ENCODE results near the gene SERPINB6. TPM values are rescaled to one million over a fixed set of nuclear protein-coding genes. Genes with fewer than 3 reads are reported as not detected.

SERPINB6 gene
- total and polyA plus RNA-seq, 2 of the 4 experiments (the other 2 are of a cell fraction), result 37.1 to 91.1 TPM

DNA sequence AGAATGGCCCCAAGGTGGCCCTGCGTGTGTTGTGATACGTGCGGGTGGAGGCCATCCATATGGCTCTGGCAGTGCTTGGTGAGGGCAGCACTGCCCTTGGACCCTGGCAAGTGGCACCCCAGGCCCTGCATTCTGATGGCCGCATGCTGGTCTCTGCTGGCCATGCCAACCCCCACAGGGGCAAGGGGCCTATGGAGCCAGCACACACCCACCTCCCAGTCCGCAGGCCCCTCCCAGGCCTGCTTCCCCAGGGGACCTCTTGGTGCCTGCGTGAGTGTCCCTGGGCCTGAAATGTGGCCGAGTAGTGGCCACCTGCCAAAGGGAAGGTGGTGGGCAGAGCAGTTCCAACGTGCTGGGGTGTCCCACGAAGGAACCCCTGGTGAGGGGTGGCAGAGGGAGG, 45.9 kb upstream of the SERPINB6 start:
- Histone ChIP-seq H2BK15ac (ENCODE audit: low read depth, low read length) (no peak overlapping the region), H3K36me3 (ENCODE audit: control insufficient read depth, insufficient read depth, low read length) (peaks cover 28% of the 10 kb centered on the region), H3K4ac (ENCODE audit: low read depth, low read length) (no peak overlapping the region), H2BK20ac (ENCODE audit: low read depth, low read length) (no peak overlapping the region), H4K8ac (ENCODE audit: low read depth in 2 of 2, low read length in 2 of 2) (no peak overlapping the region), H2AK5ac (ENCODE audit: low read depth, low read length) (no peak overlapping the region), H3K4me3 (ENCODE audit: insufficient read depth, low read depth, low read length) (no peak overlapping the region), H3K4me2 (ENCODE audit: low read depth, low read length) (no peak overlapping the region), H3K18ac (ENCODE audit: low read depth, low read length) (no peak overlapping the region), H2BK5ac (ENCODE audit: low read depth, low read length, poor library complexity, severe bottlenecking) (no peak overlapping the region), H4K91ac (ENCODE audit: insufficient read depth, low read depth, low read length) (no peak overlapping the region), H3K14ac (replicated peaks; ENCODE audit: low read depth, low read length) (no peak overlapping the region), H4K20me1 (ENCODE audit: insufficient read depth, low read length) (no peaks in the 10 kb centered on the region), H3K9me3 (ENCODE audit: control insufficient read depth, insufficient read depth, low read length) (peaks cover under 1% of the 10 kb centered on the region; the same call in 1 of the 2 replicates), H3K56ac (ENCODE audit: extremely low read depth, insufficient read depth, low read length) (no peak overlapping the region), H3K27me3 (ENCODE audit: control insufficient read depth, insufficient read depth, low read length) (no peaks in the 10 kb centered on the region), H3K4me1 (ENCODE audit: control insufficient read depth, insufficient read depth, low read length) (0 out of 2 replicates have a peak, but pooled peaks cover 2% of the 10 kb centered on the region), H3K9me1 (ENCODE audit: insufficient read depth, low read length) (peaks cover 13% of the 10 kb centered on the region), H3K23ac (ENCODE audit: low read depth, low read length) (no peak overlapping the region), H2AFZ (replicated peaks; ENCODE audit: low read length, poor library complexity) (no peak overlapping the region), H2AK9ac (replicated peaks; ENCODE audit: low read depth, low read length, poor library complexity) (no peak overlapping the region), H2BK120ac (ENCODE audit: low read depth, low read length) (no peak overlapping the region), H3K9ac (ENCODE audit: low read depth, low read length) (no peak overlapping the region), H3K79me1 (ENCODE audit: low read depth in 1 of 2, low read length in 2 of 2) (peaks cover 3 to 7% of the 10 kb centered on the region in 2 experiments; a peak in 3 of 4 replicates), H4K5ac (ENCODE audit: low read depth, low read length) (no peak overlapping the region), H3K27ac (ENCODE audit: insufficient read depth, low read length) (no peak overlapping the region)
- POLR2A ChIA-PET (ENCODE audit: unreplicated experiment), result no interaction called here
- in situ Hi-C loops (cut with MboI; ENCODE audit: low sequenced_read_pairs) (no loop called here), dilution Hi-C loops (cut with HindIII; ENCODE audit: low sequenced_read_pairs, unreplicated experiment) (no loop called here), intact Hi-C loops (cut with micrococcal nuclease) (no loop called here)
- TF ChIP-seq ELK1 (IDR thresholded peaks at IDR 0.05; ENCODE audit: borderline replicate concordance, low read depth, low read length) (no peak), MXI1 (IDR thresholded peaks at IDR 0.05; ENCODE audit: borderline replicate concordance, low read depth, low read length) (no peak), USF2 (IDR thresholded peaks at IDR 0.05; ENCODE audit: low read depth, low read length) (no peak), CEBPB (IDR thresholded peaks at IDR 0.05; ENCODE audit: low read depth, low read length) (no peak), CTCF (conservative IDR thresholded peaks at IDR 0.05; ENCODE audit: low read depth, low read length) (no peak), CHD1 (IDR thresholded peaks at IDR 0.05; ENCODE audit: low read depth, low read length) (no peak), RCOR1 (IDR thresholded peaks at IDR 0.05; ENCODE audit: insufficient replicate concordance, low read length) (no peak), POLR2A (IDR thresholded peaks at IDR 0.05; ENCODE audit: low read depth, low read length) (no peak), SMC3 (IDR thresholded peaks at IDR 0.05; ENCODE audit: low read depth, low read length) (no peak), RAD21 (IDR thresholded peaks at IDR 0.05; ENCODE audit: low read length) (no peak), RFX5 (IDR thresholded peaks at IDR 0.05; ENCODE audit: low read depth, low read length) (no peak), FOS (IDR thresholded peaks at IDR 0.05; ENCODE audit: low read depth, low read length) (no peak), BHLHE40 (IDR thresholded peaks at IDR 0.05; ENCODE audit: low read depth, low read length) (no peak), MAZ (IDR thresholded peaks at IDR 0.05; ENCODE audit: borderline replicate concordance, low read depth, low read length) (no peak)
- no TSS peak for BruUV-seq (replicated peaks)
- CTCF ChIA-PET, result interaction anchor here (0.8 kb wide), 1 partner anchor 16 kb away, joined by 5 read pairs; no protein-coding TSS in a partner anchor
- ATAC-seq (ENCODE audit: low read depth) (no peak), DNase-seq (no peak)
- WGBS, 2 experiments (ENCODE audit: extremely low coverage in 2 of 2, insufficient read length in 1 of 2), result 95% methylated on average over 3 of the region's 9 CpGs; no CpG with 5 or more reads in 1 of the 2 experiments
